HG03442 (cell line): ENCODE results near the gene VAV2.

Experiments used
- ATAC-seq: cut with Tn5 transposase; IDR thresholded peaks from one replicate; pipeline ENCODE4 v1.9.1; 2021; ENCODE audit warnings: mild to moderate bottlenecking, moderate library complexity; ENCODE audit not compliant: unreplicated experiment

The VAV2 gene

GRCh38 chr9:133955821-133956411 is 36.2 kb downstream of the VAV2 start:
- ATAC-seq: no peak

GRCh38 chr9:133954862-133955529 is 37.1 kb downstream of the VAV2 start:
- no peak for ATAC-seq

GRCh38 chr9:133953976-133954709 is 38.0 kb downstream of the VAV2 start:
- ATAC-seq: no peak

GRCh38 chr9:133953621-133953975 is 38.5 kb downstream of the VAV2 start:
- ATAC-seq: no peak

GRCh38 chr9:133952598-133953550 is 39.2 kb downstream of the VAV2 start:
- no peak for ATAC-seq

GRCh38 chr9:133951265-133951664 is 40.9 kb downstream of the VAV2 start:
- no peak for ATAC-seq

- no peak for ATAC-seq
These were observed 41.5 kb downstream of the VAV2 start for GRCh38 chr9:133950629-133951111.

- no peak for ATAC-seq
These were observed 41.9 kb downstream of the VAV2 start for GRCh38 chr9:133950192-133950591.

GRCh38 chr9:133949486-133950061 is 42.5 kb downstream of the VAV2 start:
- ATAC-seq: no peak

GRCh38 chr9:133948561-133949485 is 43.3 kb downstream of the VAV2 start:
- no peak for ATAC-seq

- ATAC-seq: no peak
These were observed 44.0 kb downstream of the VAV2 start for GRCh38 chr9:133948131-133948530.

- ATAC-seq: no peak
These were observed 45.2 kb downstream of the VAV2 start for GRCh38 chr9:133946840-133947486.

GRCh38 chr9:133945977-133946753 is 46.0 kb downstream of the VAV2 start:
- ATAC-seq: peak; percentile 19

GRCh38 chr9:133945314-133945975 is 46.7 kb downstream of the VAV2 start:
- ATAC-seq: peak; percentile 46

GRCh38 chr9:133944746-133945135 is 47.4 kb downstream of the VAV2 start:
- no peak for ATAC-seq

GRCh38 chr9:133943781-133944745 is 48.1 kb downstream of the VAV2 start:
- no peak for ATAC-seq
